K562 (cell line): ENCODE data around the gene INPP4B. TPM values are rescaled to one million over a fixed set of nuclear protein-coding genes. Genes with fewer than 3 reads are reported as not detected.
A peak's percentile ranks its signal among the peaks of the same experiment; 100 is the strongest.

ENCODE experiments used
- ATAC-seq: fragments of 200-7000 bp; cut with Tn5 transposase; 3 replicates; pipeline ENCODE4 v1.9.1; 2020; ENCODE audit warnings: moderate library complexity
- BruUV-seq: library from RNA; stranded (reverse); fragments of 400-500 nt; replicated peaks from 2 replicates; lab custom pipeline; 2021; lab: Mats Ljungman, UMichigan
- CTCF ChIA-PET: fragments of 300-600 bp; formaldehyde crosslinking; extraction: SDS; loops from one replicate; lab custom pipeline; 2021; ENCODE audit warnings: low intra/inter-chr PET ratio; lab: Yijun Ruan, JAX
- POLR2A ChIA-PET: fragments of 300-600, 350-650 bp; sonication (Branson Sonifier 250); formaldehyde crosslinking; extraction: SDS; loops from one replicate; lab custom pipeline; 2021; ENCODE audit warnings: antibody characterized with exemption, inconsistent platforms; lab: Yijun Ruan, JAX
- DNase-seq, 4 experiments: peaks; one replicate each; pipeline versions ENCODE4 v3.0.0 to v3.0.0-alpha.2; 2011 to 2018; ENCODE audit warnings: low spot score in 3 of 4, mixed read lengths in 3 of 4; ENCODE audit errors: extremely low read depth in 1 of 4
- FAIRE-seq: peaks from 2 replicates; lab custom pipeline; 2011; peaks lifted over from hg19 to GRCh38; lab: Jason Lieb, UNC
- H2AFZ ChIP-seq: 2 replicates; pipeline ENCODE4 v1.6.0; 2011; ENCODE audit warnings: low read depth, low read length, control low read depth, inconsistent platforms
- H3K27ac ChIP-seq: fragments of 200-600 bp; 3 replicates; pipeline ENCODE4 v1.8.0; 2011; ENCODE audit warnings: low read depth, mild to moderate bottlenecking, control low read depth, inconsistent platforms, low read length, moderate library complexity, mixed read lengths; ENCODE audit errors: extremely low read depth
- H3K27me3 ChIP-seq, 2 experiments: fragments of 300-600 bp in 1 of 2; 2 replicates in 1 of 2; 3 replicates in 1 of 2; pipeline versions ENCODE4 v1.6.0 to v1.8.0; 2011; ENCODE audit warnings: inconsistent platforms in 2 of 2, low read length in 2 of 2, mild to moderate bottlenecking in 1 of 2, mixed read lengths in 1 of 2, moderate library complexity in 1 of 2; ENCODE audit not compliant: control insufficient read depth in 2 of 2, insufficient read depth in 2 of 2
- H3K36me3 ChIP-seq: fragments of 300-600 bp; 3 replicates; pipeline ENCODE4 v1.8.0; 2011; ENCODE audit warnings: mild to moderate bottlenecking, low read length, inconsistent platforms; ENCODE audit not compliant: control insufficient read depth, insufficient read depth
- H3K4me1 ChIP-seq, 2 experiments: fragments of 200-600 bp in 1 of 2; replicated peaks in 1 of 2; 2 replicates in 1 of 2; 3 replicates in 1 of 2; pipeline versions ENCODE4 v1.5.1 to v1.8.0; 2011; ENCODE audit warnings: inconsistent platforms in 2 of 2, low read length in 2 of 2, mild to moderate bottlenecking in 1 of 2, mixed read lengths in 1 of 2, moderate library complexity in 1 of 2; ENCODE audit not compliant: control insufficient read depth in 2 of 2, insufficient read depth in 2 of 2
- H3K4me2 ChIP-seq: 2 replicates; pipeline ENCODE4 v1.6.1; 2011; ENCODE audit warnings: low read length, control low read depth, inconsistent platforms, mixed read lengths; ENCODE audit not compliant: insufficient read depth
- H3K4me3 ChIP-seq: fragments of 200-600 bp; sonication (generic), shearing (Covaris generic); 2 replicates; pipeline ENCODE4 v1.5.1; 2016; ENCODE audit warnings: control low read depth, inconsistent platforms
- H3K79me2 ChIP-seq: fragments of 200-600 bp; 3 replicates; pipeline ENCODE4 v1.8.0; 2011; ENCODE audit warnings: low read length, inconsistent platforms; ENCODE audit not compliant: control insufficient read depth, insufficient read depth
- H3K9ac ChIP-seq, 2 experiments: 2 replicates each; pipeline versions ENCODE4 v1.6.0 to v1.6.1; 2011; ENCODE audit warnings: low read depth in 2 of 2, low read length in 2 of 2, control low read depth in 1 of 2, inconsistent platforms in 1 of 2, mild to moderate bottlenecking in 1 of 2, mixed read lengths in 1 of 2; ENCODE audit not compliant: insufficient read depth in 1 of 2
- H3K9me1 ChIP-seq: one replicate; pipeline ENCODE4 v1.6.0; 2011; ENCODE audit warnings: inconsistent platforms, mild to moderate bottlenecking, low read length, moderate library complexity; ENCODE audit not compliant: control insufficient read depth, insufficient read depth
- H3K9me3 ChIP-seq: replicated peaks from 2 replicates; pipeline ENCODE4 v1.5.1; 2011; ENCODE audit warnings: low read depth, low read length, inconsistent platforms; ENCODE audit not compliant: control insufficient read depth, insufficient read depth
- H4K20me1 ChIP-seq: replicated peaks from 2 replicates; pipeline ENCODE4 v1.6.1; 2011; ENCODE audit warnings: low read length, inconsistent platforms, mixed read lengths; ENCODE audit not compliant: control insufficient read depth, insufficient read depth
- CEBPG ChIP-seq, 3 experiments: fragments of 200-800 bp in 1 of 3; sonication (Bioruptor generic) in 1 of 3; sonication (generic) in 1 of 3; formaldehyde crosslinking in 1 of 3; IDR thresholded peaks in 2 of 3; conservative IDR thresholded peaks in 1 of 3; 2 replicates each; pipeline versions ENCODE4 v1.6.1 to v1.8.0; 2016 to 2022; ENCODE audit warnings: missing compliant biosample characterization in 2 of 3, missing genetic modification characterization in 2 of 3, mild to moderate bottlenecking in 1 of 3, missing genetic modification reagents in 1 of 3
- MTA3 ChIP-seq: fragments of 450-650 bp; formaldehyde crosslinking; IDR thresholded peaks from 2 replicates; pipeline ENCODE4 v1.6.1; 2017; ENCODE audit warnings: mild to moderate bottlenecking, borderline replicate concordance
- RHOXF2B ChIP-seq: fragments of 250-450 bp; sonication (Bioruptor Pico); conservative IDR thresholded peaks from 2 replicates; pipeline ENCODE4 v1.5.1; 2021
- STAT5B ChIP-seq: fragments of 250-450 bp; sonication (Bioruptor Pico); IDR thresholded peaks from 2 replicates; pipeline ENCODE4 v1.8.0; 2021; ENCODE audit warnings: mild to moderate bottlenecking, inconsistent platforms
- ZBTB7A ChIP-seq: IDR thresholded peaks from 2 replicates; pipeline ENCODE4 v1.6.1; 2011; ENCODE audit warnings: low read depth, mild to moderate bottlenecking, low read length, moderate library complexity, borderline replicate concordance; ENCODE audit not compliant: control insufficient read depth
- WGBS: fragments of 100-300 bp; shearing (Covaris generic); methylation state at CpG from one replicate; pipeline ENCODE4 v1.1.6; 2016; ENCODE audit warnings: low coverage, mixed read lengths; ENCODE audit not compliant: insufficient coverage; ENCODE audit errors: missing lambda C conversion rate; 5-methylcytosine and 5-hydroxymethylcytosine counted together
- in situ Hi-C: fragments of 300-500 bp; cut with MboI; formaldehyde crosslinking; loops from 4 replicates; pipeline ENCODE4 v1.15.0; 2018; ENCODE audit warnings: inconsistent platforms, mixed read lengths
- intact Hi-C: fragments of 100-400 bp; cut with micrococcal nuclease; formaldehyde crosslinking; loops from 2 replicates; pipeline ENCODE4 v1.14.2; 2022
- polyA plus RNA-seq, 8 experiments: library from polyadenylated mRNA; depleted of rRNA in 4 of 8; stranded (reverse) in 5 of 8; unstranded in 3 of 8; fragments of >200 nt; fragmentation: Nextera tagmentation in 2 of 8; fragmentation: Illumina TruSeq in 1 of 8; extraction: Ambion mirVana in 2 of 8; extraction: Trizol in 1 of 8; gene quantifications; 2 replicates each; pipeline versions ENCODE4 v1.2.1 to v1.2.3, GENCODE V29; 2011 to 2014; ENCODE audit warnings: inconsistent platforms in 1 of 8, missing spikeins in 1 of 8
- total RNA-seq, 7 experiments: library from RNA; depleted of rRNA in 6 of 7; stranded (reverse); fragments of >200 nt in 6 of 7; fragmentation: Illumina TruSeq in 2 of 7; extraction: Trizol in 2 of 7; gene quantifications; 2 replicates each; pipeline versions ENCODE4 v1.2.1 to v1.2.3, GENCODE V29; 2011 to 2021; ENCODE audit warnings: low replicate concordance in 1 of 7

INPP4B gene
- total and polyA plus RNA-seq, 9 of the 15 experiments (the other 6 are each of a cell fraction or from before 2014, with no cell fraction given): 0.04 to 0.11 TPM; not detected in 7

GRCh38 chr4:142348613-142349021 lies 497.5 kb downstream of the INPP4B start (continued):
- no peak for TF ChIP-seq STAT5B
- TF ChIP-seq RHOXF2B (CRISPR knock-in tag): no peak

- ATAC-seq (no peak), FAIRE-seq (no peak), DNase-seq (no peak)
- no TSS peak for BruUV-seq
- H3K9me3 ChIP-seq: no peaks in the 10 kb centered on the region
- intact Hi-C loops (no loop called here), in situ Hi-C loops (no loop called here)
- no peak overlapping the region for H3K9ac ChIP-seq
- H3K36me3 ChIP-seq: no peaks in the 10 kb centered on the region
- H2AFZ ChIP-seq: no peak overlapping the region
- no peak for TF ChIP-seq MTA3
- no peak for TF ChIP-seq CEBPG (CRISPR knock-in tag; IDR thresholded peaks at IDR 0.05)
- 0 out of 4 replicates have a peak, but pooled peaks of 1 of the 2 experiments have one; percentile 24 for TF ChIP-seq CEBPG (tag; conservative IDR thresholded peaks at IDR 0.05 in 1 of 2, IDR thresholded peaks at IDR 0.05 in 1 of 2)
- no peaks in the 10 kb centered on the region for H3K27me3 ChIP-seq
- H3K4me1 ChIP-seq: no peaks in the 10 kb centered on the region
- H3K79me2 ChIP-seq: no peaks in the 10 kb centered on the region
- H3K4me2 ChIP-seq: no peak overlapping the region
- no peak overlapping the region for H3K4me3 ChIP-seq
- no peaks in the 10 kb centered on the region for H3K9me1 ChIP-seq
- no peaks in the 10 kb centered on the region for H4K20me1 ChIP-seq
- POLR2A ChIA-PET: no interaction called here
- CTCF ChIA-PET: no interaction called here
- H3K27ac ChIP-seq: no peak overlapping the region
Observed at GRCh38 chr4:142347241-142347640, 498.9 kb downstream of the INPP4B start.

GRCh38 chr4:142345924-142346323 lies 500.2 kb downstream of the INPP4B start:
- no peaks in the 10 kb centered on the region for H3K27me3 ChIP-seq
- H2AFZ ChIP-seq: no peak overlapping the region
- H3K4me3 ChIP-seq: no peak overlapping the region
- ATAC-seq (no peak), DNase-seq (no peak), FAIRE-seq (no peak)
- H3K9me1 ChIP-seq: no peaks in the 10 kb centered on the region
- ChIA-PET POLR2A (no interaction called here), CTCF (no interaction called here)
- no peaks in the 10 kb centered on the region for H3K4me1 ChIP-seq
- in situ Hi-C loops (no loop called here), intact Hi-C loops (no loop called here)
- no peak overlapping the region for H3K9ac ChIP-seq
- TF ChIP-seq ZBTB7A: no peak
- no peaks in the 10 kb centered on the region for H3K36me3 ChIP-seq
- no peak overlapping the region for H3K27ac ChIP-seq
- no TSS peak for BruUV-seq
- H3K4me2 ChIP-seq: no peak overlapping the region
- H3K79me2 ChIP-seq: no peaks in the 10 kb centered on the region
- no peaks in the 10 kb centered on the region for H3K9me3 ChIP-seq
- WGBS: 0% methylated on average over 2 of the region's 2 CpGs
- no peaks in the 10 kb centered on the region for H4K20me1 ChIP-seq
